Esophagus muscularis mucosa (tissue), 3 donors: ENCODE results near the gene CEP89.

Source experiments
- POLR2A ChIP-seq: fragments of 450-650 bp; IDR thresholded peaks from one replicate; pipeline ENCODE4 v1.6.1; 2017; ENCODE audit warnings: antibody characterized with exemption, moderate library complexity, mild to moderate bottlenecking, low read depth
- TF ChIP-seq, protein P1 (sequence below), 3 experiments: fragments of 200-600 bp in 2 of 3; fragments of 450-650 bp in 1 of 3; sonication (generic) in 2 of 3; IDR thresholded peaks; one replicate each; pipeline ENCODE4 v1.5.1; 2017 to 2019; ENCODE audit warnings: antibody characterized with exemption in 3 of 3, mild to moderate bottlenecking in 2 of 3, moderate library complexity in 1 of 3

DNA sequence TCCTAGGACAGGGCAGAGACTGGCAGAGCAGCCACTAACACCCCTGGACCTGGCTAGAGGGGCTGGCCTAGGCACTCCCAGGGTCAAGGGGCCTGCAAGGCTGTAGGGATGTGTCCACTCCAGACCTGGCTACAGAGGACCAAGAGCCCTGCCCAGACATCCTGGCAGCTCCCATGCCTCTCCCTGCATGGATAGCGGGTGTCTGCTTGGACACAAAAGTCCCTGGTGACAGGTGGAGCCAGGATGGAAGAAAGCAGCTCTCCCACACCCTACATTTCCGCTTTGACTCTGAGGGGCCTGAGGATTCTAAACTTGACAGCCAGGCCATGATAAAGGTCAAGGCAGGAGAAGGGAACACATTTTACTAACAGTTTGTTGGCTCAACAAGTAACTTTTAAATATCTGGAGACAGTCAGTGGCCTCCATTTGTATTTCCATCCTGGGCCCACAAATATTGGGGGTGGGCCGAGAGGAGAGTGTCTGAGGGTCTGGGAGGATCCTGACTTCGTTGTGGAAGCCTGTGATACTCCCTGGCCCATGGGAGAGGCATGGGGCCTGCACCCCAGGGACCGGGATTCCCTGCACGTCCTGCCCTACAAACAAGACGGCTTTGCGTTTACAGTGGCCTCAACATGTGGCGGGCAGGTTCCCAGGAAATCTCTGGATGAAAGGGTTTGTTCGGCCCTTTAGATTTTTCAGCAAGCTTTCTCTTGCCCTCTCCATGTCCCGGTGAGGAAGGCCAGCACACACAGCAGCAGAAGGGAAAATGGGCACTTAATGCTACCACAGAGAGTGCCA is 82.4 kb downstream of the CEP89 start:
- no peak for TF ChIP-seq POLR2A
- TF ChIP-seq, protein P1, sequence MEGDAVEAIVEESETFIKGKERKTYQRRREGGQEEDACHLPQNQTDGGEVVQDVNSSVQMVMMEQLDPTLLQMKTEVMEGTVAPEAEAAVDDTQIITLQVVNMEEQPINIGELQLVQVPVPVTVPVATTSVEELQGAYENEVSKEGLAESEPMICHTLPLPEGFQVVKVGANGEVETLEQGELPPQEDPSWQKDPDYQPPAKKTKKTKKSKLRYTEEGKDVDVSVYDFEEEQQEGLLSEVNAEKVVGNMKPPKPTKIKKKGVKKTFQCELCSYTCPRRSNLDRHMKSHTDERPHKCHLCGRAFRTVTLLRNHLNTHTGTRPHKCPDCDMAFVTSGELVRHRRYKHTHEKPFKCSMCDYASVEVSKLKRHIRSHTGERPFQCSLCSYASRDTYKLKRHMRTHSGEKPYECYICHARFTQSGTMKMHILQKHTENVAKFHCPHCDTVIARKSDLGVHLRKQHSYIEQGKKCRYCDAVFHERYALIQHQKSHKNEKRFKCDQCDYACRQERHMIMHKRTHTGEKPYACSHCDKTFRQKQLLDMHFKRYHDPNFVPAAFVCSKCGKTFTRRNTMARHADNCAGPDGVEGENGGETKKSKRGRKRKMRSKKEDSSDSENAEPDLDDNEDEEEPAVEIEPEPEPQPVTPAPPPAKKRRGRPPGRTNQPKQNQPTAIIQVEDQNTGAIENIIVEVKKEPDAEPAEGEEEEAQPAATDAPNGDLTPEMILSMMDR (IDR thresholded peaks at IDR 0.05) = no peak
